HG03520 (cell line): ENCODE measurements around the gene RCAN2.
"Not testable (repeated sequence)": the region's sequence is repeated elsewhere in the genome, so short reads cannot be mapped to it uniquely, and the experiment has no call there.

Source experiments
- ATAC-seq: cut with Tn5 transposase; IDR thresholded peaks from one replicate; pipeline ENCODE4 v1.9.1; 2021; ENCODE audit warnings: mild to moderate bottlenecking, moderate library complexity; ENCODE audit not compliant: unreplicated experiment

The RCAN2 gene

GRCh38 chr6:46347669-46348068 lies 143.6 kb downstream of the RCAN2 start:
- no peak for ATAC-seq

GRCh38 chr6:46340246-46340645 lies 151.0 kb downstream of the RCAN2 start:
- ATAC-seq: no peak

- ATAC-seq: peak; percentile 93
Observed at GRCh38 chr6:46338131-46338530, 153.1 kb downstream of the RCAN2 start.

GRCh38 chr6:46334442-46334841 lies 156.8 kb downstream of the RCAN2 start:
- no peak for ATAC-seq

- no peak for ATAC-seq
Observed at GRCh38 chr6:46333481-46333880, 157.8 kb downstream of the RCAN2 start.

- ATAC-seq: not testable (repeated sequence)
Observed at GRCh38 chr6:46332448-46332847, 158.8 kb downstream of the RCAN2 start.

GRCh38 chr6:46331461-46331860 lies 159.8 kb downstream of the RCAN2 start:
- ATAC-seq: no peak

GRCh38 chr6:46329568-46329967 lies 161.7 kb downstream of the RCAN2 start:
- no peak for ATAC-seq

GRCh38 chr6:46327779-46328178 lies 163.5 kb downstream of the RCAN2 start:
- no peak for ATAC-seq

- no peak for ATAC-seq
Observed at GRCh38 chr6:46325561-46326530, 165.4 kb downstream of the RCAN2 start.

- no peak for ATAC-seq
Observed at GRCh38 chr6:46324706-46325105, 166.5 kb downstream of the RCAN2 start.

GRCh38 chr6:46323966-46324622 lies 167.2 kb downstream of the RCAN2 start:
- ATAC-seq: no peak

- no peak for ATAC-seq
Observed at GRCh38 chr6:46323312-46323965, 167.8 kb downstream of the RCAN2 start.

- ATAC-seq: no peak
Observed at GRCh38 chr6:46320505-46320904, 170.7 kb downstream of the RCAN2 start.

GRCh38 chr6:46315589-46315988 lies 175.7 kb downstream of the RCAN2 start:
- ATAC-seq: no peak

GRCh38 chr6:46312654-46313053 lies 178.6 kb downstream of the RCAN2 start:
- no peak for ATAC-seq

GRCh38 chr6:46310196-46310595 lies 181.1 kb downstream of the RCAN2 start:
- no peak for ATAC-seq

- no peak for ATAC-seq
Observed at GRCh38 chr6:46306431-46306830, 184.8 kb downstream of the RCAN2 start.

- ATAC-seq: no peak
Observed at GRCh38 chr6:46305833-46306232, 185.4 kb downstream of the RCAN2 start.

GRCh38 chr6:46305236-46305635 lies 186.0 kb downstream of the RCAN2 start:
- no peak for ATAC-seq

GRCh38 chr6:46302816-46303215 lies 188.4 kb downstream of the RCAN2 start:
- no peak for ATAC-seq

GRCh38 chr6:46302176-46302575 lies 189.1 kb downstream of the RCAN2 start:
- ATAC-seq: no peak
